ENCODE data around the gene PPP1R37.

Gene PPP1R37

GRCh38 chr19:45171211-45171623 lies 78.2 kb downstream of the PPP1R37 start:
- peak; percentile 13 to 16 for DNase-seq

- no peak for DNase-seq
Observed at GRCh38 chr19:45172173-45172572, 79.2 kb downstream of the PPP1R37 start.

- DNase-seq = no peak
Observed at GRCh38 chr19:45172611-45173208, 79.7 kb downstream of the PPP1R37 start.

GRCh38 chr19:45173816-45174215 lies 80.8 kb downstream of the PPP1R37 start:
- no peak for DNase-seq

GRCh38 chr19:45175515-45176345 lies 82.8 kb downstream of the PPP1R37 start:
- DNase-seq = no peak

GRCh38 chr19:45177817-45178261 lies 84.9 kb downstream of the PPP1R37 start, which contains the start of gene TRAPPC6A:
TSS of gene TRAPPC6A (minus strand) at chr19:45178237. CDS start at chr19:45178218, 19 bp downstream.
- peak; percentile 35 to 48 for DNase-seq

- peak; percentile 100 for DNase-seq
Observed at GRCh38 chr19:45178262-45179071, 85.5 kb downstream of the PPP1R37 start, which contains the start of gene BLOC1S3. TSS of gene BLOC1S3 (plus strand) at chr19:45178784. CDS start at chr19:45179297, 513 bp downstream.

GRCh38 chr19:45179072-45179891 lies 86.3 kb downstream of the PPP1R37 start:
- DNase-seq = peak in 1 of 2 experiments; percentile 39

- DNase-seq = peak in 1 of 2 experiments; percentile 8
Observed at GRCh38 chr19:45179892-45180370, 87.0 kb downstream of the PPP1R37 start.

GRCh38 chr19:45180936-45181335 lies 88.0 kb downstream of the PPP1R37 start:
- no peak for DNase-seq

GRCh38 chr19:45182758-45183157 lies 89.8 kb downstream of the PPP1R37 start:
- no peak for DNase-seq

GRCh38 chr19:45184115-45184514 lies 91.1 kb downstream of the PPP1R37 start:
- no peak for DNase-seq

GRCh38 chr19:45186509-45187334 lies 93.7 kb downstream of the PPP1R37 start:
- no peak for DNase-seq

- DNase-seq = peak in 1 of 2 experiments; percentile 24
Observed at GRCh38 chr19:45187421-45188100, 94.6 kb downstream of the PPP1R37 start.

- no peak for DNase-seq
Observed at GRCh38 chr19:45189971-45190370, 97.0 kb downstream of the PPP1R37 start.

GRCh38 chr19:45191375-45191774 lies 98.4 kb downstream of the PPP1R37 start:
- no peak for DNase-seq

- no peak for DNase-seq
Observed at GRCh38 chr19:45195764-45196163, 102.8 kb downstream of the PPP1R37 start.

Measured in Kasumi-1 (cell line).